Measurements from ENCODE around the gene RASL10B.

GRCh38 chr17:35784895-35785294, 53.5 kb downstream of the RASL10B start:
- TF ChIP-seq CTCF (conservative IDR thresholded peaks at IDR 0.05 in 1 of 2, IDR thresholded peaks at IDR 0.05 in 1 of 2; ENCODE audit: extremely low read depth in 1 of 2, insufficient read depth in 1 of 2, low read depth in 1 of 2, low read length in 2 of 2) (no peak), EZH2 (IDR thresholded peaks at IDR 0.05; ENCODE audit: borderline replicate concordance, low read length) (no peak)

All from mammary epithelial cell (primary cell).